Activated T-helper 1 cell treated with anti-CD3 and anti-CD28 coated beads, Interleukin-2, amount 50 U/mL, for 16 hours (primary cell): ENCODE measurements around the gene CXXC1.
"Not testable (repeated sequence)": the region's sequence is repeated elsewhere in the genome, so short reads cannot be mapped to it uniquely, and the experiment has no call there.

ENCODE experiments used
- DNase-seq, 2 donors: peaks; one replicate each; pipeline ENCODE4 v3.0.0-alpha.2; 2020; ENCODE audit warnings: low read depth in 1 of 2, low spot score in 1 of 2

Gene CXXC1

GRCh38 chr18:50298443-50299284 is 11.2 kb upstream of the CXXC1 start:
- no peak for DNase-seq

GRCh38 chr18:50297621-50298442 is 10.3 kb upstream of the CXXC1 start:
- DNase-seq = no peak

DNA sequence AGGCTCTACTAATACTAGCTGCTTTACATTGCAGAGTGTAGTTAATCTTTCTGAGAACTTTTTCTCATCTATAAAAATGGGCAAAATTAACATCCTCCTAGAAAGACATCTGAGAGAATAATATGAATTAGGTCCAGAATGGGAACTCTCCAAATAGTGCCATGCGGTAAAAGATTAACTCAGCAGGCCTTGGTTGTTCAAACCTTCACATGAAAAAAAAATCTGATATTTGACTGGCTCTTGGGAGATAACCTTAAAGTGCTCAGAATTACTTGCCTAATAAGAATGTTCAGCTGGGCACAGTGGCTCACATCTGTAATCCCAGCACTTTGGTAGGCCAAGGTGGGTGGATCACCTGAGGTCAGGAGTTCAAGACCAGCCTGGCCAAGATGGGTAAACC is 5.5 kb upstream of the CXXC1 start:
- no peak for DNase-seq

DNA sequence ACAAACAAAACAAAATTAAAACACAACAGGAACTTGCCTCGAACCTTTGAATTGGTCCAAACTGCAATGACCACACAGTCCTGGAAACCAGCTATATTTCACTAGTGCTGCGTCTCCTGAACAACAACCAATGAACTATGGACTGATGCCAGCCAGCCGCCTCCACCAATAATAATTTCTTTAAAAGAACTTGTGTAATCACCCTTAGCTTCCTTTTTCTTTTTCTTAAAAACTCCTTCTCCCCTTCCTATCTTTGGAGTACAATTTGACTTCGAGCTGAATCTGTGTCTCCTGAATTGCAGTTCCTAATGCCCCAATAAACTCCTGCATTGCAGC is 1.6 kb upstream of the CXXC1 start:
- no peak for DNase-seq

- DNase-seq = not testable (repeated sequence)
These were observed 1.0 kb upstream of the CXXC1 start for GRCh38 chr18:50288348-50289107.

- DNase-seq = no peak
These were observed 458 bp downstream of the CXXC1 start for GRCh38 chr18:50287028-50287440.

DNA sequence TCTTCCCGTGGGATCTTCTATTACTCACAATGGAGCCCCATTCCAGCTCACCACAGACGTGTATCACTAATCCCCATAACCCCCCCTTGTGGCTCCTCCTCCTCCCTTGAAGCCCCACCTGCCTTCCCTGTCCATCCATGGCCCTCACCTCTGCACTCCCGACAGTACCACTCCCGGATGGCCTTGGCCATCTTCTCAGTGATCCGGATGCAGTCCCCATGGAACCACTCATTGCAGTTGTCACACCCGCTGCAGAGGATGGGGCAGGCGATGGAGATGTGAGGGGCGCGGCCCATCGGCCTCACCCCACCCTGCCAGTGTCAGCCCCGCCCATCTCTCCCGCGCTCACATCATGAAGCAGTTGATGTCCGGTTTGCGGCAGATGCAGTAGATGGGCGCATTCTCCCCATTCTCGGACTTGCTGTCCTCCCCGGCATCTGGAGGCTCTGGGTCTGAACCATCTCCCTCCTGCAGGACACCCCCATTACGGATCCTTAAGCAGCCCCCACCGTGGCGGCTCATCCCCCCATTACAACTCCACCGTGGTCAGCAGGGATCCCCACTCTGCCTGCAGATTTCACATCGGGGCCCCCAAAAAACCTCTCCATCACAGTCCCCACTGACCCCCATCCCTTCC is 983 bp downstream of the CXXC1 start:
- DNase-seq = no peak

DNA sequence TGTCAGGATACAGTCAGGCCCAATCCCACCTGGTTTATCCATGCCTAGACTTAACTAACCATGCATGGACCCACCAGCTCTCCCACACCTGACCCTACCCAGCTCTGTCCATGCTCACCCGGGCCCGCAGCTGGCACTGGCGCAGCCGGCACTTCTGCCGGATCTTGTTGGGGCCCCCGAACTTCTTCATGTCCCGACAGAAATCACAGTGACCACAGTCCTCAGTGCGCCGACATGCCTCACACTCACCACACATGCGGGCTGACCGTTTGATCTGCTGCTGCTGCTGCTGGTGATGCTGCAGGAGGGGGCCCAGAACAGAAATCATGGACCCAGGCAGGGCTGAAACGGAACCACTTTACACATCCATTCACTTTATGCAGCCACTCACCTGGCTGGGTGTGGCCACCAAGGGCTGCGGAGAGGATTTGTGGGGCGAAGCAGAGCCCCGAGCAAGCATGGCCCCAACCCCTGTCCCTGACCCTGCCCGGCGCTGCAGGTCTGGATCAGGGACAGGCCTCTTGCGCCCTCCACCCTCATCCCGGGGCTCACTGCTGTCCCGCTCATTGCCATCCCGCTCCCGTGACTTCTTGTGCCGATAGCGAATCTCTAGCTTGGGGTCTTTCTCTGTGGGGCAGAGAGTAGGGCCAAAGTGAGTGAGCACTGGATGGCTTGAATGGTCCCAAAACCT is 1.7 kb downstream of the CXXC1 start:
- DNase-seq = no peak

GRCh38 chr18:50285071-50285470 is 2.4 kb downstream of the CXXC1 start:
- DNase-seq = no peak

DNA sequence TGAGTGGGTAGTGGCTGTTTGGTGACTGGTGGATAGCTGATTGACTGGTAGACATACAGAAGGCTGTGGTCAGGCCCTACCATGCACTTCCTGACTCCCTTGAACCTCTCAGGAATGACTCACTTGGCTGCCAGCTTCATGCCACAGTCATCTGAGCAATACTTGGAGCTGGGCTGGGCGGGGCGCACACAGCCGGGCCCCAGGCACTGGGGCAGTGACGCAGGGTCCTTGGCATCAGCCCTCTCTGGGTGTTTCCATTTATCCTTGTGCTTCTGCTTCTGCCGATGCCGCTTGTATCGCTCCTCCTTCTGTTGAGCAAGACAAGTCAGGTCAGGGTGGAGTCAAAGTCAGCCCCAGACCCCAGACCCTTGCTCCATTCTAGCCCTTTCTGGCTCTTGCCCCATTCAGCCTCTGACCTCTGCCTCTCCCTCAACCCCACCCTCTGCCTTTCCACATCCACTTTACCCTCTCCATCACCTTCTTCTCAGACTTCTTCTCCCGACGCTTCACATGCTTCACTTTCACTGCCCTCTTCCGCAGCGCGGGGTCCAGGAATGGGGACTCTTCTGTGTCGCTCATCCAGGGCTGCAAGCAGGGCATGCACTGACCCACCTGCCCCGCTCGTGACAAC is 3.1 kb downstream of the CXXC1 start:
- no peak for DNase-seq

DNA sequence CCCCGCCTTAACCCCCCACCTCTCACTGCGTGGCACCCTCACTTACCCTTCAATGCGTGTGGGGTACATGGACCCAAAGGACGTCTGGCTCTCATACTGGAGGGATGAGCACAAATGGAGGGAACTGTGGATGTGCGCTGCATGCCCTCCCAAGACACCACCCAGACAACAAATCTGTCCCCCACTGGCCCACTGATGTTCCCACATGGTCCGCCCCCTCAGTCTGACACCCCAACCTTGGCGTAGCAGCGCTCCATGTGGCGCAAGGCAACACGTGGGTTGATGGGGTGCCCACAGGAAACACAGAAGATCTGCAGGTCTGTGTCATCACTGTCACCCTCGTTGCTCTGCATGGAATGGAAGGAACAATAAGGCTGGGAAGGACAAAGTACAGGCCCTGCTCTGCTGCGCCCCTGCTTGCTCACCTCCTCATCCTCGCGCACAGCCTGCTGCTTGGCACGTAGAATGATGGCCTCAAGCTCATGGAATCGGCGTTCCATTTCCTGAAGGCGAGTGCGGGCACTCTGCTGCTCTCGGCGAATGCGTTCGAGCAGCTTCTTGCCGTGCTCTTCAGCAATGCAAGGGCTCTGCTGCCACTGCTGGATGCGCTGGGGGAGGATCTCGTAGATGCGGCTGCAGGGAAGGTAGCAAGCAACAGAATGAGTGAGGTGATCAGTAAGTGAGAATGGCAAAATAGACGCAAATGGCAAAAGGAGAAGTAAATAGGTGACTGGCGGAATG is 3.9 kb downstream of the CXXC1 start:
- DNase-seq = no peak

DNA sequence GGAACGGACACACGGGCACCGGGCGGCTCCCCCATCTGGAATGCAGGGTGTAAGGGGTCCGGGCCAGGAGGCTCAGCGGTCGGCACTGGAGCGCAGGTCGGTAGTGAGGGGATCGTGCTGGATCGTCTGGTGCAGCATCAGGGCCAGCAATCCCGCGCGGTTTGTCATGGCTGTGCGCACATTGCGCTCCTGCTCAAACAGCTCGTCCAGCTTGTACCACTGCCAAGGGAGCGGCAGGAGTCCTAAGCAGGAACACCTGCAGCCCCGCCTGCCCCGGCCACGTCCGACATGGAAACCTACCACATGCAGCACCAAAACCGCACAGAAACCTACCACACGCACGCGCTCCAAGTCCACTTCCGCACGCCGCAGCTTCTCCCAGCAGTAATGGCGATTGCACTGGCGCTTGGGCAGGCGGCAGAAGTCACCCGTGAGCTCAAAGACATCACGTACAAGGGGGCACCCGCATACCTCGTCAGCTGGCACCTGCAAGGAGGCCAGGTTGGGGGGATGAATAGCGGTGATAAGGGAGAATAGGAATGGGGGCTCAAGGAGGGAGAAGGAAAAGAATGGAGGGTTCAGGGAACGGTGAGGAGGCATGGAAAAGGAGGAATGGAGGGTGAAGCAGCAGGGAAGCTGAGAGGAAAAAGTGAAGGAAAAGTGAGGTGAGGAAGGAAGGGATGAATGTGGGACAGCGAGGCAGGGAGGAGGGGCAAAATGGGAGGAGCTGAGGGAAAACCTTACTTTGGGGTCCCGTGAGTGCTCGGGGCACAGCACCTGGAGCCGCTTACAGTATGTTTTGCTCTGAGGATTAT is 4.8 kb downstream of the CXXC1 start:
- DNase-seq = no peak

GRCh38 chr18:50281972-50282520 is 5.4 kb downstream of the CXXC1 start:
- DNase-seq = no peak

GRCh38 chr18:50281295-50281971 is 6.1 kb downstream of the CXXC1 start, which contains the start of gene MBD1:
Gene MBD1, minus strand, starts transcription at chr18:50281523. Its CDS starts 1,531 bp downstream, at chr18:50279992.
- peak; percentile 87 to 94 for DNase-seq

DNA sequence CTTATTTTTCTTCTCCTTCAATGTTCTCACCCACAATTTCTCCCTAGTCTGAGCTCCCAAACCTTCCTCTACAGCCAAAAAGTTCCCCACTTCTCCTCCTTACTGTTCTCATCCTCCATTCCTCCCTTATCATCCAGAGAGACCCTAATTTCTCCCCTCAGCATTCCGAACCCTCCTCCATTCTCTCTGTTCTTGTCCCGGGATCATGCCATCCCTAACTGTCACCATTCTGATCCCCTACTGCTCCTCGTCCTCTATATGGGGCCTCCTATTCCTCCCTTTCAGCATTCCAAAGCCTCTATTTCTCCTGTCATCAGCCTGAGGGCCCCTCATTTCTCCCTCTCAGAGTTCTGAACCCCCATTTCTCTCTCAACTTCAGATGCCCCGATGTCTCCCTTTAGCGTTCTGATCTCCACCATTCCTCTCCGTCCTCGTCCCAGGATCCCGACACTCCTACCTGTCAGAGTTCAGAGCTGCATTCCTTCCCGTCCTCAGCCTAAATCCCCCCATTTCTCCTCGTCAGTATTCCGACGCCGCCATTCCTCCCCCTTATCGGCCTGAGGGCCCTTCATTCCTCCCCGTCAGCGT is 6.7 kb downstream of the CXXC1 start:
- DNase-seq = no peak

DNA sequence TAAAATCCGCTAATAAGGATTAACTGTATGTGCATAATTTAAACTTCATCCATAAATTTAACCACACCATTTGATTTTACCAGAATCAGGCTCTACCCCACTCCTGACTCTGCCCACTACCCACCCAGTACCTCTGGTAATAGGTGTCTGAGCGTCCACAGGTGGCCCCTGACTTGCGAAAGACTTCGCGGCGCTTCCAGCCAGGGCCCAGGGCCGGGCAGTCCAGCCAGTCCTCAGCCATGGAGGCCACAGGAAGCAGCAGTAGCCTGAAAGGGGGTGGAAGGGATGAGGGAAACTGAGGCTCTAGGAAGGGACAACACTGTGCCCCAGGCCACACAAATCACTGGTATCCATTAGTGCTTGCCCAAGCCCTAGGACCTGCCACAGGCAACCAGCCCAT is 7.7 kb downstream of the CXXC1 start:
- no peak for DNase-seq

GRCh38 chr18:50277942-50278341 is 9.6 kb downstream of the CXXC1 start:
- no peak for DNase-seq
